ENCODE results near the gene SKAP1.

SKAP1 gene

GRCh38 chr17:48128400-48128799 is 301.6 kb downstream of the SKAP1 start:
- no peak for ATAC-seq
- no peak for DNase-seq
- peak overlapping the region in 1 of 2 donors; percentile 28 for H3K27ac Mint-ChIP-seq
- no peaks in the 10 kb centered on the region for H3K27me3 Mint-ChIP-seq
- no peak overlapping the region for H3K4me3 Mint-ChIP-seq
- no peaks in the 10 kb centered on the region for H3K9me3 Mint-ChIP-seq
- H3K4me1 Mint-ChIP-seq, result no peaks in the 10 kb centered on the region

- H3K27ac Mint-ChIP-seq, result no peak overlapping the region
- H3K27me3 Mint-ChIP-seq, result no peaks in the 10 kb centered on the region
- H3K4me3 Mint-ChIP-seq, result no peak overlapping the region
- H3K9me3 Mint-ChIP-seq, result no peaks in the 10 kb centered on the region
- no peaks in the 10 kb centered on the region for H3K4me1 Mint-ChIP-seq
- DNase-seq (no peak), ATAC-seq (no peak)
Measured at GRCh38 chr17:48127371-48128051, 302.5 kb downstream of the SKAP1 start.

- Mint-ChIP-seq H3K27ac (no peak overlapping the region), H3K4me3 (no peak overlapping the region), H3K4me1 (no peaks in the 10 kb centered on the region), H3K27me3 (no peaks in the 10 kb centered on the region), H3K9me3 (no peaks in the 10 kb centered on the region)
- ATAC-seq, result no peak
- no peak for DNase-seq
Measured at GRCh38 chr17:48126532-48126850, 303.5 kb downstream of the SKAP1 start.

GRCh38 chr17:48125829-48126531 is 304.0 kb downstream of the SKAP1 start:
- H3K4me1 Mint-ChIP-seq, result peaks cover 4% of the 10 kb centered on the region
- ATAC-seq, result no peak
- no peaks in the 10 kb centered on the region for H3K27me3 Mint-ChIP-seq
- H3K9me3 Mint-ChIP-seq, result no peaks in the 10 kb centered on the region
- no peak for DNase-seq
- H3K27ac Mint-ChIP-seq, result no peak overlapping the region
- H3K4me3 Mint-ChIP-seq, result no peak overlapping the region

GRCh38 chr17:48123776-48124388 is 306.1 kb downstream of the SKAP1 start:
- H3K4me1 Mint-ChIP-seq, result peaks cover 5% of the 10 kb centered on the region
- H3K9me3 Mint-ChIP-seq, result no peaks in the 10 kb centered on the region
- no peak overlapping the region for H3K4me3 Mint-ChIP-seq
- H3K27me3 Mint-ChIP-seq, result no peaks in the 10 kb centered on the region
- H3K27ac Mint-ChIP-seq, result peak overlapping the region in 1 of 2 donors; percentile 38
- DNase-seq (no peak), ATAC-seq (no peak)

GRCh38 chr17:48123111-48123510 is 306.9 kb downstream of the SKAP1 start:
- ATAC-seq, result no peak
- Mint-ChIP-seq H3K4me3 (no peak overlapping the region), H3K27ac (peak overlapping the region in 1 of 2 donors; percentile 38), H3K9me3 (no peaks in the 10 kb centered on the region), H3K4me1 (peaks cover 5% of the 10 kb centered on the region), H3K27me3 (no peaks in the 10 kb centered on the region)
- no peak for DNase-seq

- Mint-ChIP-seq H3K27me3 (no peaks in the 10 kb centered on the region), H3K4me1 (peaks cover 5% of the 10 kb centered on the region), H3K27ac (peak overlapping the region; percentile 3 to 85), H3K4me3 (no peak overlapping the region), H3K9me3 (no peaks in the 10 kb centered on the region)
- no peak for DNase-seq
- no peak for ATAC-seq
Measured at GRCh38 chr17:48122665-48123045, 307.4 kb downstream of the SKAP1 start.

GRCh38 chr17:48121923-48122664 is 307.9 kb downstream of the SKAP1 start:
- H3K27me3 Mint-ChIP-seq, result no peaks in the 10 kb centered on the region
- no peak for ATAC-seq
- H3K27ac Mint-ChIP-seq, result peak overlapping the region; percentile 19 to 85
- peaks cover 5% of the 10 kb centered on the region for H3K4me1 Mint-ChIP-seq
- no peaks in the 10 kb centered on the region for H3K9me3 Mint-ChIP-seq
- H3K4me3 Mint-ChIP-seq, result no peak overlapping the region
- no peak for DNase-seq

- peak; percentile 82 for ATAC-seq
Measured at GRCh38 chr17:48113201-48113676, 316.8 kb downstream of the SKAP1 start.

GRCh38 chr17:48111937-48112241 is 318.1 kb downstream of the SKAP1 start:
- peaks cover 6 to 7% of the 10 kb centered on the region in 2 donors for H3K9me3 Mint-ChIP-seq
- peak overlapping the region; percentile 63 to 77 for H3K4me3 Mint-ChIP-seq
- peaks cover 56% of the 10 kb centered on the region for H3K4me1 Mint-ChIP-seq
- DNase-seq, result no peak
- peak overlapping the region in 1 of 2 donors; percentile 88 for H3K27ac Mint-ChIP-seq
- no peaks in the 10 kb centered on the region for H3K27me3 Mint-ChIP-seq
- ATAC-seq, result no peak

More at GRCh38 chr17:48113201-48113676, 316.8 kb downstream of the SKAP1 start:
- Mint-ChIP-seq H3K27me3 (no peaks in the 10 kb centered on the region), H3K4me3 (peak overlapping the region; percentile 53 to 66), H3K27ac (peak overlapping the region; percentile 81 to 85), H3K4me1 (peaks cover 55% of the 10 kb centered on the region), H3K9me3 (peaks cover 6 to 7% of the 10 kb centered on the region in 2 donors)
- DNase-seq, result peak; percentile 33 to 58

GRCh38 chr17:48110761-48111160 is 319.3 kb downstream of the SKAP1 start:
- ATAC-seq (no peak), DNase-seq (no peak)
- Mint-ChIP-seq H3K27me3 (no peaks in the 10 kb centered on the region), H3K9me3 (peaks cover 6 to 7% of the 10 kb centered on the region in 2 donors), H3K4me1 (peaks cover 61% of the 10 kb centered on the region), H3K4me3 (peak overlapping the region; percentile 63 to 69), H3K27ac (peak overlapping the region; percentile 12 to 90)

- H3K4me1 Mint-ChIP-seq, result peaks cover 68% of the 10 kb centered on the region
- ATAC-seq (peak; percentile 92), DNase-seq (peak; percentile 91 to 92)
- no peaks in the 10 kb centered on the region for H3K27me3 Mint-ChIP-seq
- H3K27ac Mint-ChIP-seq, result peak within 1 kb of the TSS; percentile 95 to 97
- peak within 1 kb of the TSS; percentile 90 to 95 for H3K4me3 Mint-ChIP-seq
- H3K9me3 Mint-ChIP-seq, result peaks cover 13 to 18% of the 10 kb centered on the region in 2 donors
Measured at GRCh38 chr17:48107137-48108055, 322.6 kb downstream of the SKAP1 start, which contains the start of gene SNX11. Gene SNX11 (plus strand): TSS chr17:48107766. CDS start chr17:48112044, 4,278 bp downstream.

- Mint-ChIP-seq H3K27me3 (no peaks in the 10 kb centered on the region), H3K4me1 (peaks cover 66% of the 10 kb centered on the region), H3K4me3 (peak overlapping the region; percentile 90 to 95), H3K27ac (peak overlapping the region in 1 of 2 donors; percentile 95), H3K9me3 (peaks cover 10 to 14% of the 10 kb centered on the region in 2 donors)
- DNase-seq (no peak), ATAC-seq (no peak)
Measured at GRCh38 chr17:48106802-48107136, 323.2 kb downstream of the SKAP1 start.

GRCh38 chr17:48104440-48104839 is 325.6 kb downstream of the SKAP1 start:
- peaks cover 64% of the 10 kb centered on the region for H3K4me1 Mint-ChIP-seq
- H3K9me3 Mint-ChIP-seq, result peaks cover 9 to 11% of the 10 kb centered on the region in 2 donors
- peak overlapping the region in 1 of 2 donors; percentile 78 for H3K27ac Mint-ChIP-seq
- H3K27me3 Mint-ChIP-seq, result no peaks in the 10 kb centered on the region
- H3K4me3 Mint-ChIP-seq, result no peak overlapping the region
- DNase-seq (no peak), ATAC-seq (no peak)
